HEK293 (cell line): ENCODE measurements around the gene KLC4.

Source experiments
- EGR2 ChIP-seq: fragments of 450-650 bp; formaldehyde crosslinking; IDR thresholded peaks from 2 replicates; pipeline ENCODE4 v1.5.1; 2016; ENCODE audit warnings: low read depth, missing biosample characterization, missing genetic modification characterization
- HOXC10 ChIP-seq: sonication (generic); formaldehyde crosslinking; IDR thresholded peaks from 2 replicates; pipeline ENCODE4 v1.8.1; 2023; ENCODE audit warnings: mild to moderate bottlenecking, missing genetic modification reagents
- HOXD13 ChIP-seq: sonication (generic); formaldehyde crosslinking; IDR thresholded peaks from 2 replicates; pipeline ENCODE4 v1.8.0; 2022; ENCODE audit warnings: missing genetic modification reagents, borderline replicate concordance
- IKZF3 ChIP-seq: fragments of 450-650 bp; IDR thresholded peaks from 2 replicates; pipeline ENCODE4 v1.5.0; 2018; ENCODE audit warnings: missing biosample characterization, mild to moderate bottlenecking, missing genetic modification characterization, moderate library complexity
- KLF10 ChIP-seq: fragments of 450-650 bp; IDR thresholded peaks from 2 replicates; pipeline ENCODE4 v1.5.1; 2018; ENCODE audit warnings: missing biosample characterization, mild to moderate bottlenecking, missing genetic modification characterization
- KLF16 ChIP-seq: fragments of 450-650 bp; formaldehyde crosslinking; IDR thresholded peaks from 2 replicates; pipeline ENCODE4 v1.5.1; 2017; ENCODE audit warnings: missing biosample characterization, missing genetic modification characterization
- MZF1 ChIP-seq: fragments of 450-650 bp; formaldehyde crosslinking; IDR thresholded peaks from 2 replicates; pipeline ENCODE4 v1.5.1; 2017; ENCODE audit warnings: missing biosample characterization, missing genetic modification characterization, borderline replicate concordance
- PRDM1 ChIP-seq: fragments of 450-650 bp; formaldehyde crosslinking; IDR thresholded peaks from 2 replicates; pipeline ENCODE4; 2016; ENCODE audit warnings: missing biosample characterization, missing genetic modification characterization
- RBAK ChIP-seq: fragments of 450-650 bp; formaldehyde crosslinking; IDR thresholded peaks from 2 replicates; pipeline ENCODE4 v1.5.1; 2016; ENCODE audit warnings: missing biosample characterization, missing genetic modification characterization
- SP7 ChIP-seq: fragments of 450-650 bp; formaldehyde crosslinking; IDR thresholded peaks from 2 replicates; pipeline ENCODE4 v1.5.1; 2016; ENCODE audit warnings: missing biosample characterization, missing genetic modification characterization
- TCF7L2 ChIP-seq: IDR thresholded peaks from 2 replicates; pipeline ENCODE4 v1.6.1; 2011; ENCODE audit warnings: low read depth, mild to moderate bottlenecking, inconsistent platforms, low read length, moderate library complexity, borderline replicate concordance
- YY1 ChIP-seq: fragments of 450-650 bp; formaldehyde crosslinking; IDR thresholded peaks from 2 replicates; pipeline ENCODE4 v1.5.1; 2018; ENCODE audit warnings: missing biosample characterization, missing genetic modification characterization
- ZBTB20 ChIP-seq: fragments of 450-650 bp; formaldehyde crosslinking; IDR thresholded peaks from 2 replicates; pipeline ENCODE4 v1.5.1; 2016; ENCODE audit warnings: missing biosample characterization, missing genetic modification characterization
- ZBTB21 ChIP-seq: fragments of 450-650 bp; formaldehyde crosslinking; IDR thresholded peaks from 2 replicates; pipeline ENCODE4 v1.5.1; 2017; ENCODE audit warnings: missing biosample characterization, missing genetic modification characterization
- ZFP69B ChIP-seq: fragments of 450-650 bp; formaldehyde crosslinking; IDR thresholded peaks from 2 replicates; pipeline ENCODE4 v1.5.1; 2016; ENCODE audit warnings: missing biosample characterization, missing genetic modification characterization
- ZIC2 ChIP-seq: fragments of 450-650 bp; formaldehyde crosslinking; IDR thresholded peaks from 2 replicates; pipeline ENCODE4 v1.5.1; 2016; ENCODE audit warnings: missing biosample characterization, missing genetic modification characterization
- ZNF114 ChIP-seq: fragments of 450-650 bp; formaldehyde crosslinking; IDR thresholded peaks from 2 replicates; pipeline ENCODE4 v1.5.0; 2017; ENCODE audit warnings: missing biosample characterization, missing genetic modification characterization
- ZNF157 ChIP-seq: fragments of 450-650 bp; formaldehyde crosslinking; IDR thresholded peaks from 2 replicates; pipeline ENCODE4 v1.5.1; 2016; ENCODE audit warnings: missing biosample characterization, missing genetic modification characterization
- ZNF16 ChIP-seq: fragments of 450-650 bp; formaldehyde crosslinking; IDR thresholded peaks from 2 replicates; pipeline ENCODE4 v1.5.1; 2016; ENCODE audit warnings: low read depth, missing biosample characterization, missing genetic modification characterization
- ZNF19 ChIP-seq: fragments of 450-650 bp; formaldehyde crosslinking; IDR thresholded peaks from 2 replicates; pipeline ENCODE4; 2016; ENCODE audit warnings: missing biosample characterization, missing genetic modification characterization, low read depth
- ZNF202 ChIP-seq: fragments of 450-650 bp; formaldehyde crosslinking; IDR thresholded peaks from 2 replicates; pipeline ENCODE4 v1.5.1; 2016; ENCODE audit warnings: missing biosample characterization, missing genetic modification characterization, borderline replicate concordance
- ZNF223 ChIP-seq: fragments of 450-650 bp; formaldehyde crosslinking; IDR thresholded peaks from 2 replicates; pipeline ENCODE4 v1.5.1; 2016; ENCODE audit warnings: missing biosample characterization, missing genetic modification characterization
- ZNF292 ChIP-seq: fragments of 450-650 bp; formaldehyde crosslinking; IDR thresholded peaks from 2 replicates; pipeline ENCODE4 v1.5.1; 2016; ENCODE audit warnings: low read depth, missing biosample characterization, missing genetic modification characterization, borderline replicate concordance
- ZNF311 ChIP-seq: fragments of 450-650 bp; formaldehyde crosslinking; IDR thresholded peaks from 2 replicates; pipeline ENCODE4 v1.5.1; 2017; ENCODE audit warnings: missing biosample characterization, missing genetic modification characterization, borderline replicate concordance
- ZNF473 ChIP-seq: fragments of 450-650 bp; formaldehyde crosslinking; IDR thresholded peaks from 2 replicates; pipeline ENCODE4 v1.5.1; 2017; ENCODE audit warnings: missing biosample characterization, missing genetic modification characterization
- ZNF510 ChIP-seq: fragments of 450-650 bp; formaldehyde crosslinking; IDR thresholded peaks from 2 replicates; pipeline ENCODE4 v1.5.1; 2018; ENCODE audit warnings: mild to moderate bottlenecking, missing genetic modification characterization, missing biosample characterization; ENCODE audit not compliant: insufficient replicate concordance
- ZNF514 ChIP-seq: fragments of 450-650 bp; formaldehyde crosslinking; IDR thresholded peaks from 2 replicates; pipeline ENCODE4 v1.5.1; 2016; ENCODE audit warnings: missing biosample characterization, missing genetic modification characterization
- ZNF544 ChIP-seq: fragments of 450-650 bp; formaldehyde crosslinking; IDR thresholded peaks from 2 replicates; pipeline ENCODE4 v1.5.0; 2017; ENCODE audit warnings: missing biosample characterization, missing genetic modification characterization
- ZNF560 ChIP-seq: fragments of 450-650 bp; formaldehyde crosslinking; IDR thresholded peaks from 2 replicates; pipeline ENCODE4 v1.5.1; 2017; ENCODE audit warnings: missing biosample characterization, missing genetic modification characterization, borderline replicate concordance
- ZNF571 ChIP-seq: fragments of 450-650 bp; formaldehyde crosslinking; IDR thresholded peaks from 2 replicates; pipeline ENCODE4 v1.5.0; 2017; ENCODE audit warnings: missing biosample characterization, missing genetic modification characterization
- ZNF600 ChIP-seq: fragments of 450-650 bp; formaldehyde crosslinking; IDR thresholded peaks from 2 replicates; pipeline ENCODE4 v1.5.1; 2016; ENCODE audit warnings: missing biosample characterization, missing genetic modification characterization
- ZNF623 ChIP-seq: fragments of 450-650 bp; formaldehyde crosslinking; IDR thresholded peaks from 2 replicates; pipeline ENCODE4 v1.5.1; 2016; ENCODE audit warnings: missing biosample characterization, missing genetic modification characterization
- ZNF660 ChIP-seq: fragments of 450-650 bp; IDR thresholded peaks from 2 replicates; pipeline ENCODE4 v1.5.1; 2018; ENCODE audit warnings: missing biosample characterization, mild to moderate bottlenecking, missing genetic modification characterization
- ZNF664 ChIP-seq: fragments of 450-650 bp; formaldehyde crosslinking; IDR thresholded peaks from 2 replicates; pipeline ENCODE4 v1.5.1; 2016; ENCODE audit warnings: missing biosample characterization, missing genetic modification characterization
- ZNF76 ChIP-seq: fragments of 450-650 bp; formaldehyde crosslinking; IDR thresholded peaks from 2 replicates; pipeline ENCODE4; 2016; ENCODE audit warnings: low read depth, missing biosample characterization, missing genetic modification characterization, borderline replicate concordance
- ZNF791 ChIP-seq: fragments of 450-650 bp; formaldehyde crosslinking; IDR thresholded peaks from 2 replicates; pipeline ENCODE4 v1.5.1; 2016; ENCODE audit warnings: missing biosample characterization, missing genetic modification characterization
- ZNF830 ChIP-seq: fragments of 450-650 bp; IDR thresholded peaks from 2 replicates; pipeline ENCODE4 v1.5.0; 2018; ENCODE audit warnings: missing biosample characterization, missing genetic modification characterization, low read depth, mild to moderate bottlenecking, moderate library complexity
- ZNF837 ChIP-seq: fragments of 450-650 bp; formaldehyde crosslinking; IDR thresholded peaks from 2 replicates; pipeline ENCODE4 v1.5.1; 2016; ENCODE audit warnings: missing biosample characterization, missing genetic modification characterization
- ZSCAN16 ChIP-seq: fragments of 450-650 bp; formaldehyde crosslinking; IDR thresholded peaks from 2 replicates; pipeline ENCODE4 v1.5.1; 2016; ENCODE audit warnings: missing biosample characterization, missing genetic modification characterization
- TF ChIP-seq, protein P1 (sequence below): fragments of 450-650 bp; formaldehyde crosslinking; IDR thresholded peaks from 2 replicates; pipeline ENCODE4 v1.5.1; 2016; ENCODE audit warnings: missing biosample characterization, missing genetic modification characterization
- TF ChIP-seq, protein P2 (sequence below): fragments of 450-650 bp; IDR thresholded peaks from 2 replicates; pipeline ENCODE4 v1.5.1; 2018; ENCODE audit warnings: missing biosample characterization, mild to moderate bottlenecking, missing genetic modification characterization

The KLC4 gene

DNA sequence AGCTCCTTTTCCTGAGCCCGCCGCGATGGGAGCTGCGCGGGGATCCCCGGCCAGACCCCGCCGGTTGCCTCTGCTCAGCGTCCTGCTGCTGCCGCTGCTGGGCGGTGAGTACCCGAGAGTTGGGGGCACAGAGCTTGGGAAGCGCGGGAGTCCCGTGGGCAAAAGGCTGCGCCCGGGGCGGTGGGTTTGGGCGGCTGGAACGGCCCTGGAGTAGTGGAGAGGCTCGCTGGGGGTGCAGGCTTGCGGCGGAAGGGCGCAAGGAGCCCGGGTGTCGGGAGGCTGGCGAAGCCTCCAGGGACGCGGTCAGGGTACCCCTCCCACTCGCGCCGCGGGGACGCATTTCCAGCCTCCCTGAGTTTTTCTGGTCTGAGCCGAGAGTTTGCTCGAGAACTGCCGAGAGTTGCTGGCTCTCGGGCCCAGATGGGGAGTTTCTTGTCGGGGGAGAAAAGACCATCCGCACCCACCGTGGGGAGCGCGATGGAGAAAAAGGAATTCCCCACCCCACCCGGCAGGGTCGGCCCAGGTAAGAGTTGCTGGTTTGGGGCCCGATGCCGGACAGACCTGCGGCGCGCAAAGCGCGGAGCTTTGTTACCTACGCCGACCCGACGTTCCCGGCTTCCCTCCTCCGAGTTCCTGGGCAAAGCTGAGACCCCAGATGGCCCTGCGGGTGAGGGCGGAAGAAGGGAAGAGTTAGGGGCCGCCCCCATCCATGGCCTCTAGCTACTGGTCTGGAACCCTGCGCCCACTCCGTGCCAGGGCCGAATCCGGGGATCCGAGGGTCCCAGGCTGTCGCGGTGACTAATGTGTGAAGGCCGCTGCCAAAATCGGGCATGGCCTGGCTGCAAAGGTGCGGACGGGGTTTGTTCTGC, 17.3 kb downstream of the KLC4 start (continued):
- TF ChIP-seq, protein P1, sequence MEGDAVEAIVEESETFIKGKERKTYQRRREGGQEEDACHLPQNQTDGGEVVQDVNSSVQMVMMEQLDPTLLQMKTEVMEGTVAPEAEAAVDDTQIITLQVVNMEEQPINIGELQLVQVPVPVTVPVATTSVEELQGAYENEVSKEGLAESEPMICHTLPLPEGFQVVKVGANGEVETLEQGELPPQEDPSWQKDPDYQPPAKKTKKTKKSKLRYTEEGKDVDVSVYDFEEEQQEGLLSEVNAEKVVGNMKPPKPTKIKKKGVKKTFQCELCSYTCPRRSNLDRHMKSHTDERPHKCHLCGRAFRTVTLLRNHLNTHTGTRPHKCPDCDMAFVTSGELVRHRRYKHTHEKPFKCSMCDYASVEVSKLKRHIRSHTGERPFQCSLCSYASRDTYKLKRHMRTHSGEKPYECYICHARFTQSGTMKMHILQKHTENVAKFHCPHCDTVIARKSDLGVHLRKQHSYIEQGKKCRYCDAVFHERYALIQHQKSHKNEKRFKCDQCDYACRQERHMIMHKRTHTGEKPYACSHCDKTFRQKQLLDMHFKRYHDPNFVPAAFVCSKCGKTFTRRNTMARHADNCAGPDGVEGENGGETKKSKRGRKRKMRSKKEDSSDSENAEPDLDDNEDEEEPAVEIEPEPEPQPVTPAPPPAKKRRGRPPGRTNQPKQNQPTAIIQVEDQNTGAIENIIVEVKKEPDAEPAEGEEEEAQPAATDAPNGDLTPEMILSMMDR = no peak
- TF ChIP-seq ZNF791 (no peak), MZF1 (tag by site-specific recombination) (no peak), ZNF114 (tag by site-specific recombination) (no peak), TCF7L2 (no peak), ZNF16 (tag by site-specific recombination) (no peak), ZNF510 (tag by site-specific recombination) (no peak), ZBTB21 (no peak), ZNF473 (no peak), YY1 (no peak), KLF10 (no peak), ZNF514 (tag by site-specific recombination) (no peak), ZNF202 (tag by site-specific recombination) (no peak), ZNF292 (tag by site-specific recombination) (no peak), ZFP69B (0 out of 2 replicates have a peak, but pooled peaks have one; percentile 24), ZNF664 (no peak), ZNF837 (tag by site-specific recombination) (no peak), PRDM1 (tag by site-specific recombination) (no peak), ZNF660 (tag by site-specific recombination) (no peak), ZNF600 (tag by site-specific recombination) (peak; percentile 83), ZNF571 (tag by site-specific recombination) (no peak), ZNF157 (no peak), ZSCAN16 (tag by site-specific recombination) (no peak), ZNF223 (tag by site-specific recombination) (no peak), IKZF3 (tag by site-specific recombination) (0 out of 2 replicates have a peak, but pooled peaks have one; percentile 18), ZNF623 (no peak), HOXD13 (CRISPR knock-in tag) (no peak), ZNF311 (tag by site-specific recombination) (no peak), ZIC2 (peak; percentile 52), ZNF19 (tag by site-specific recombination) (no peak), ZNF76 (tag by site-specific recombination) (peak; percentile 93), ZNF544 (no peak), SP7 (0 out of 2 replicates have a peak, but pooled peaks have one; percentile 24), EGR2 (tag by site-specific recombination) (peak; percentile 60), ZNF830 (tag by site-specific recombination) (no peak), HOXC10 (CRISPR knock-in tag) (no peak), ZNF560 (tag by site-specific recombination) (no peak), ZBTB20 (tag by site-specific recombination) (peak; percentile 88), RBAK (tag by site-specific recombination) (no peak), KLF16 (tag by site-specific recombination) (0 out of 2 replicates have a peak, but pooled peaks have one; percentile 35)
- TF ChIP-seq, protein P2, sequence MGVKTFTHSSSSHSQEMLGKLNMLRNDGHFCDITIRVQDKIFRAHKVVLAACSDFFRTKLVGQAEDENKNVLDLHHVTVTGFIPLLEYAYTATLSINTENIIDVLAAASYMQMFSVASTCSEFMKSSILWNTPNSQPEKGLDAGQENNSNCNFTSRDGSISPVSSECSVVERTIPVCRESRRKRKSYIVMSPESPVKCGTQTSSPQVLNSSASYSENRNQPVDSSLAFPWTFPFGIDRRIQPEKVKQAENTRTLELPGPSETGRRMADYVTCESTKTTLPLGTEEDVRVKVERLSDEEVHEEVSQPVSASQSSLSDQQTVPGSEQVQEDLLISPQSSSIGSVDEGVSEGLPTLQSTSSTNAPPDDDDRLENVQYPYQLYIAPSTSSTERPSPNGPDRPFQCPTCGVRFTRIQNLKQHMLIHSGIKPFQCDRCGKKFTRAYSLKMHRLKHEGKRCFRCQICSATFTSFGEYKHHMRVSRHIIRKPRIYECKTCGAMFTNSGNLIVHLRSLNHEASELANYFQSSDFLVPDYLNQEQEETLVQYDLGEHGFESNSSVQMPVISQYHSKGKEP (tag by site-specific recombination) = no peak
